Uterus (tissue), 2 donors: ENCODE results near the gene RNF151.

ENCODE experiments used
- POLR2A ChIP-seq, 2 donors: fragments of 450-650 bp; IDR thresholded peaks; one replicate each; pipeline ENCODE4 v1.6.1; 2016; ENCODE audit warnings: antibody characterized with exemption in 2 of 2, mild to moderate bottlenecking in 1 of 2, moderate library complexity in 1 of 2
- TF ChIP-seq, protein P1 (sequence below), 4 experiments: fragments of 200-600 bp in 2 of 4; fragments of 450-650 bp in 2 of 4; sonication (generic) in 2 of 4; IDR thresholded peaks; one replicate each; pipeline ENCODE4 v1.5.1; 2016 to 2019; ENCODE audit warnings: antibody characterized with exemption in 4 of 4, mild to moderate bottlenecking in 2 of 4, moderate library complexity in 1 of 4

DNA sequence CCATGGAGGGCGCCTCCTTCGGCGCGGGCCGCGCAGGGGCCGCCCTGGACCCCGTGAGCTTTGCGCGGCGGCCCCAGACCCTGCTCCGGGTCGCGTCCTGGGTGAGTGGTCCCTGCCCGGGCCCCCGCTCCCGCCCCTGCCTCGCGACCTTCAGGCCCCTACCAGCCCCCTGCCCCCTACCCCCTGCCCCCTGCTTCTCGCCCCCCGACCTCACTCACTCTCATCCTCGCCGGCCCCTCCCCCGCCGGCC is 23.4 kb downstream of the RNF151 start:
- TF ChIP-seq, protein P1, sequence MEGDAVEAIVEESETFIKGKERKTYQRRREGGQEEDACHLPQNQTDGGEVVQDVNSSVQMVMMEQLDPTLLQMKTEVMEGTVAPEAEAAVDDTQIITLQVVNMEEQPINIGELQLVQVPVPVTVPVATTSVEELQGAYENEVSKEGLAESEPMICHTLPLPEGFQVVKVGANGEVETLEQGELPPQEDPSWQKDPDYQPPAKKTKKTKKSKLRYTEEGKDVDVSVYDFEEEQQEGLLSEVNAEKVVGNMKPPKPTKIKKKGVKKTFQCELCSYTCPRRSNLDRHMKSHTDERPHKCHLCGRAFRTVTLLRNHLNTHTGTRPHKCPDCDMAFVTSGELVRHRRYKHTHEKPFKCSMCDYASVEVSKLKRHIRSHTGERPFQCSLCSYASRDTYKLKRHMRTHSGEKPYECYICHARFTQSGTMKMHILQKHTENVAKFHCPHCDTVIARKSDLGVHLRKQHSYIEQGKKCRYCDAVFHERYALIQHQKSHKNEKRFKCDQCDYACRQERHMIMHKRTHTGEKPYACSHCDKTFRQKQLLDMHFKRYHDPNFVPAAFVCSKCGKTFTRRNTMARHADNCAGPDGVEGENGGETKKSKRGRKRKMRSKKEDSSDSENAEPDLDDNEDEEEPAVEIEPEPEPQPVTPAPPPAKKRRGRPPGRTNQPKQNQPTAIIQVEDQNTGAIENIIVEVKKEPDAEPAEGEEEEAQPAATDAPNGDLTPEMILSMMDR (IDR thresholded peaks at IDR 0.05) = no peak
- no peak for TF ChIP-seq POLR2A (IDR thresholded peaks at IDR 0.05)
